Tibial artery (tissue), 4 donors: ENCODE data around the gene RIPOR3.
A peak's percentile ranks its signal among the peaks of the same experiment; 100 is the strongest.

Experiments used
- DNase-seq, 2 donors: peaks; one replicate each; pipeline ENCODE4 v3.0.0-alpha.2; 2019
- H3K27ac ChIP-seq, 2 donors: fragments of 200-600 bp; sonication (generic) in 1 of 2; 1 replicate in 1 of 2; 2 replicates in 1 of 2; pipeline ENCODE4 v1.5.1; 2018 to 2019; ENCODE audit warnings: mild to moderate bottlenecking in 1 of 2
- H3K27me3 ChIP-seq, 2 donors: fragments of 200-600 bp; sonication (generic) in 1 of 2; one replicate each; pipeline versions ENCODE4 v1.5.1 to v1.6.0; 2016 to 2019
- H3K36me3 ChIP-seq, 3 donors: fragments of 200-600 bp; sonication (generic) in 2 of 3; one replicate each; pipeline ENCODE4 v1.5.1; 2016 to 2019; ENCODE audit warnings: mild to moderate bottlenecking in 2 of 3
- H3K4me1 ChIP-seq, 4 donors: fragments of 200-600 bp; sonication (generic) in 2 of 4; 1 replicate in 3 of 4; 2 replicates in 1 of 4; pipeline ENCODE4 v1.5.1; 2016 to 2019
- H3K4me3 ChIP-seq, 2 donors: fragments of 200-600 bp; sonication (generic) in 1 of 2; 1 replicate in 1 of 2; 2 replicates in 1 of 2; pipeline ENCODE4 v1.5.1; 2018 to 2019; ENCODE audit warnings: mild to moderate bottlenecking in 2 of 2
- H3K9me3 ChIP-seq, 3 donors: fragments of 200-600 bp; sonication (generic) in 1 of 3; one replicate each; pipeline ENCODE4 v1.5.1; 2016 to 2019
- CTCF ChIP-seq, 2 experiments: fragments of 200-600 bp in 1 of 2; fragments of 450-650 bp in 1 of 2; IDR thresholded peaks; one replicate each; pipeline ENCODE4 v1.5.1; 2017 to 2019; ENCODE audit warnings: antibody characterized with exemption in 2 of 2, mild to moderate bottlenecking in 1 of 2, moderate library complexity in 1 of 2
- intact Hi-C: fragments of 100-400 bp; cut with DNase I; formaldehyde crosslinking; loops from one replicate; pipeline ENCODE4 v1.15.0; 2023; ENCODE audit warnings: low total_unique reads

The RIPOR3 gene

GRCh38 chr20:50689864-50690649 lies 1.3 kb downstream of the RIPOR3 start:
- DNase-seq, result peak in 1 of 2 donors; percentile 28
- Histone ChIP-seq H3K36me3 (no peaks in the 10 kb centered on the region), H3K27ac (no peak overlapping the region), H3K4me3 (peak overlapping the region in 1 of 2 donors; percentile 48), H3K27me3 (peaks cover 0 to 36% of the 10 kb centered on the region in 2 donors), H3K9me3 (no peaks in the 10 kb centered on the region), H3K4me1 (peaks cover 0 to 16% (median 14%) of the 10 kb centered on the region in 4 donors)
- no peak for TF ChIP-seq CTCF (IDR thresholded peaks at IDR 0.05)
- intact Hi-C loops, result no loop called here

GRCh38 chr20:50688256-50688975 lies 2.9 kb downstream of the RIPOR3 start:
- Histone ChIP-seq H3K27me3 (peaks cover 0 to 36% of the 10 kb centered on the region in 2 donors), H3K4me3 (no peak overlapping the region), H3K27ac (no peak overlapping the region), H3K4me1 (peaks cover 0 to 16% (median 14%) of the 10 kb centered on the region in 4 donors), H3K36me3 (no peaks in the 10 kb centered on the region), H3K9me3 (no peaks in the 10 kb centered on the region)
- no peak for TF ChIP-seq CTCF (IDR thresholded peaks at IDR 0.05)
- intact Hi-C loops, result no loop called here
- no peak for DNase-seq

GRCh38 chr20:50686821-50687220 lies 4.5 kb downstream of the RIPOR3 start:
- no peak for TF ChIP-seq CTCF (IDR thresholded peaks at IDR 0.05)
- Histone ChIP-seq H3K36me3 (no peaks in the 10 kb centered on the region), H3K4me1 (peaks cover 0 to 15% (median 13%) of the 10 kb centered on the region in 4 donors), H3K27ac (no peak overlapping the region), H3K27me3 (peaks cover 0 to 27% of the 10 kb centered on the region in 2 donors), H3K9me3 (no peaks in the 10 kb centered on the region), H3K4me3 (no peak overlapping the region)
- intact Hi-C loops, result no loop called here
- DNase-seq, result no peak

- Histone ChIP-seq H3K27ac (no peak overlapping the region), H3K4me1 (no peaks in the 10 kb centered on the region), H3K9me3 (no peaks in the 10 kb centered on the region), H3K27me3 (peaks cover 0 to under 1% of the 10 kb centered on the region in 2 donors), H3K4me3 (no peak overlapping the region), H3K36me3 (no peaks in the 10 kb centered on the region)
- TF ChIP-seq CTCF (IDR thresholded peaks at IDR 0.05), result no peak
- intact Hi-C loops, result no loop called here
- DNase-seq, result no peak
These were observed 7.8 kb downstream of the RIPOR3 start for GRCh38 chr20:50683570-50683969.

GRCh38 chr20:50682947-50683530 lies 8.3 kb downstream of the RIPOR3 start:
- no peak overlapping the region for H3K27ac ChIP-seq
- intact Hi-C loops, result no loop called here
- TF ChIP-seq CTCF (IDR thresholded peaks at IDR 0.05), result no peak
- no peak overlapping the region for H3K4me3 ChIP-seq
- H3K9me3 ChIP-seq, result no peaks in the 10 kb centered on the region
- no peaks in the 10 kb centered on the region for H3K4me1 ChIP-seq
- H3K36me3 ChIP-seq, result no peaks in the 10 kb centered on the region
- H3K27me3 ChIP-seq, result peaks cover 0 to 6% of the 10 kb centered on the region in 2 donors
- DNase-seq, result no peak
